ENCODE measurements around the gene TANGO6. TPM values are rescaled to one million over a fixed set of nuclear protein-coding genes. Genes with fewer than 3 reads are reported as not detected.

Gene TANGO6
- total RNA-seq, 3 donors from 2014 or later = 7.4 to 19.7 (median 8.2) TPM

GRCh38 chr16:68920349-68920748 is 77.0 kb downstream of the TANGO6 start:
- intact Hi-C loops (cut with DNase I, micrococcal nuclease) = no loop called here
- Histone ChIP-seq H3K4me1 (ENCODE audit: low read depth) (peaks cover 4% of the 10 kb centered on the region), H3K4me3 (no peak overlapping the region), H3K36me3 (ENCODE audit: low read depth) (no peaks in the 10 kb centered on the region), H3K9me3 (no peaks in the 10 kb centered on the region)
- DNase-seq (no peak), ATAC-seq (no peak)
- TF ChIP-seq CTCF (IDR thresholded peaks at IDR 0.05) = no peak

GRCh38 chr16:68921637-68922036 is 78.3 kb downstream of the TANGO6 start:
- H3K4me1 ChIP-seq (ENCODE audit: low read depth) = peaks cover 5% of the 10 kb centered on the region
- no peak for TF ChIP-seq CTCF (IDR thresholded peaks at IDR 0.05)
- no peak overlapping the region for H3K4me3 ChIP-seq
- intact Hi-C loops (cut with DNase I, micrococcal nuclease) = no loop called here
- no peak for DNase-seq
- peak; percentile 86 for ATAC-seq
- no peaks in the 10 kb centered on the region for H3K36me3 ChIP-seq (ENCODE audit: low read depth)
- no peaks in the 10 kb centered on the region for H3K9me3 ChIP-seq

GRCh38 chr16:68923116-68923515 is 79.8 kb downstream of the TANGO6 start:
- intact Hi-C loops (cut with DNase I, micrococcal nuclease) = no loop called here
- TF ChIP-seq CTCF (IDR thresholded peaks at IDR 0.05) = no peak
- DNase-seq = no peak
- H3K9me3 ChIP-seq = no peaks in the 10 kb centered on the region
- no peak for ATAC-seq
- H3K4me1 ChIP-seq (ENCODE audit: low read depth) = peaks cover 5% of the 10 kb centered on the region
- no peak overlapping the region for H3K4me3 ChIP-seq
- H3K36me3 ChIP-seq (ENCODE audit: low read depth) = no peaks in the 10 kb centered on the region

GRCh38 chr16:68927018-68927417 is 83.7 kb downstream of the TANGO6 start:
- Histone ChIP-seq H3K9me3 (no peaks in the 10 kb centered on the region), H3K4me1 (ENCODE audit: low read depth) (peaks cover 5% of the 10 kb centered on the region), H3K4me3 (no peak overlapping the region), H3K36me3 (ENCODE audit: low read depth) (no peaks in the 10 kb centered on the region)
- ATAC-seq (no peak), DNase-seq (no peak)
- no peak for TF ChIP-seq CTCF (IDR thresholded peaks at IDR 0.05)
- intact Hi-C loops (cut with DNase I, micrococcal nuclease) = no loop called here

GRCh38 chr16:68931196-68931595 is 87.9 kb downstream of the TANGO6 start:
- H3K36me3 ChIP-seq (ENCODE audit: low read depth) = no peaks in the 10 kb centered on the region
- no peak for ATAC-seq
- no peak overlapping the region for H3K4me3 ChIP-seq
- no peaks in the 10 kb centered on the region for H3K4me1 ChIP-seq (ENCODE audit: low read depth)
- intact Hi-C loops (cut with DNase I, micrococcal nuclease) = no loop called here
- no peaks in the 10 kb centered on the region for H3K9me3 ChIP-seq
- TF ChIP-seq CTCF (IDR thresholded peaks at IDR 0.05) = no peak
- no peak for DNase-seq

- ATAC-seq (no peak), DNase-seq (no peak)
- Histone ChIP-seq H3K4me1 (ENCODE audit: low read depth) (no peaks in the 10 kb centered on the region), H3K9me3 (no peaks in the 10 kb centered on the region), H3K36me3 (ENCODE audit: low read depth) (no peaks in the 10 kb centered on the region), H3K4me3 (no peak overlapping the region)
- no peak for TF ChIP-seq CTCF (IDR thresholded peaks at IDR 0.05)
- intact Hi-C loops (cut with DNase I, micrococcal nuclease) = no loop called here
Observed at GRCh38 chr16:68934402-68934801, 91.1 kb downstream of the TANGO6 start.
